Mucosa of descending colon (tissue), 3 donors: Measurements from ENCODE around the gene GPR107. TPM values are rescaled to one million over a fixed set of nuclear protein-coding genes. Genes with fewer than 3 reads are reported as not detected.

Experiments used
- ATAC-seq: fragments of 200-7000 bp; cut with Tn5 transposase; one replicate; pipeline ENCODE4 v1.9.1; 2020; ENCODE audit warnings: mild to moderate bottlenecking, moderate library complexity
- DNase-seq, 3 donors: peaks; one replicate each; pipeline ENCODE4 v3.0.0-alpha.2; 2020
- H3K36me3 ChIP-seq: fragments of 200-600 bp; one replicate; pipeline ENCODE4 v1.8.0; 2021; ENCODE audit warnings: low read depth, mild to moderate bottlenecking
- H3K4me1 ChIP-seq: fragments of 200-600 bp; one replicate; pipeline ENCODE4 v1.8.0; 2021; ENCODE audit warnings: low read depth, mild to moderate bottlenecking
- H3K4me3 ChIP-seq: fragments of 200-600 bp; one replicate; pipeline ENCODE4 v1.8.0; 2021; ENCODE audit warnings: mild to moderate bottlenecking
- H3K9me3 ChIP-seq: fragments of 200-600 bp; one replicate; pipeline ENCODE4 v1.8.0; 2021; ENCODE audit warnings: mild to moderate bottlenecking
- intact Hi-C, 2 donors: fragments of 100-400 bp; cut with DNase I in 1 of 2; cut with micrococcal nuclease in 1 of 2; formaldehyde crosslinking; loops; one replicate each; pipeline versions ENCODE4 v1.11.0 to v1.11.1; 2022; cut with DNase I, micrococcal nuclease
- total RNA-seq, 3 donors: library from RNA; stranded (reverse); fragmentation: NEBNext Ultra II Directional in 2 of 3; extraction: Animal tissue kit (Norgen Biotek cat#: 25700) in 2 of 3; gene quantifications; one replicate each; pipeline versions ENCODE4 v1.2.1 to v1.2.4, GENCODE V29; 2021 to 2023
- TF ChIP-seq, protein P1 (sequence below): fragments of 200-600 bp; IDR thresholded peaks from one replicate; pipeline ENCODE4 v1.8.0; 2022; ENCODE audit warnings: antibody characterized with exemption, mild to moderate bottlenecking
- donor health status: DM: no; HTN: no; CAD: no; lungs with moderate emphysema.
- donor health status: DM: no; HTN: no; CAD: no.
- donor health status: DM: no; HTN: yes; CAD: no.

The GPR107 gene
- total RNA-seq, 3 donors from 2014 or later: 39.7 to 50.1 (median 49.1) TPM

GRCh38 chr9:130147910-130148309, 94.2 kb downstream of the GPR107 start:
- Histone ChIP-seq H3K9me3 (no peaks in the 10 kb centered on the region), H3K36me3 (no peaks in the 10 kb centered on the region), H3K4me3 (no peak overlapping the region), H3K4me1 (no peaks in the 10 kb centered on the region)
- no peak for DNase-seq
- intact Hi-C loops: no loop called here
- ATAC-seq: no peak
- TF ChIP-seq, protein P1, sequence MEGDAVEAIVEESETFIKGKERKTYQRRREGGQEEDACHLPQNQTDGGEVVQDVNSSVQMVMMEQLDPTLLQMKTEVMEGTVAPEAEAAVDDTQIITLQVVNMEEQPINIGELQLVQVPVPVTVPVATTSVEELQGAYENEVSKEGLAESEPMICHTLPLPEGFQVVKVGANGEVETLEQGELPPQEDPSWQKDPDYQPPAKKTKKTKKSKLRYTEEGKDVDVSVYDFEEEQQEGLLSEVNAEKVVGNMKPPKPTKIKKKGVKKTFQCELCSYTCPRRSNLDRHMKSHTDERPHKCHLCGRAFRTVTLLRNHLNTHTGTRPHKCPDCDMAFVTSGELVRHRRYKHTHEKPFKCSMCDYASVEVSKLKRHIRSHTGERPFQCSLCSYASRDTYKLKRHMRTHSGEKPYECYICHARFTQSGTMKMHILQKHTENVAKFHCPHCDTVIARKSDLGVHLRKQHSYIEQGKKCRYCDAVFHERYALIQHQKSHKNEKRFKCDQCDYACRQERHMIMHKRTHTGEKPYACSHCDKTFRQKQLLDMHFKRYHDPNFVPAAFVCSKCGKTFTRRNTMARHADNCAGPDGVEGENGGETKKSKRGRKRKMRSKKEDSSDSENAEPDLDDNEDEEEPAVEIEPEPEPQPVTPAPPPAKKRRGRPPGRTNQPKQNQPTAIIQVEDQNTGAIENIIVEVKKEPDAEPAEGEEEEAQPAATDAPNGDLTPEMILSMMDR: no peak

- intact Hi-C loops: no loop called here
- H3K36me3 ChIP-seq: no peaks in the 10 kb centered on the region
- DNase-seq (no peak), ATAC-seq (no peak)
- H3K4me3 ChIP-seq: no peak overlapping the region
- H3K9me3 ChIP-seq: no peaks in the 10 kb centered on the region
- no peaks in the 10 kb centered on the region for H3K4me1 ChIP-seq
- TF ChIP-seq, protein P1: no peak
Observed at GRCh38 chr9:130149031-130149430, 95.3 kb downstream of the GPR107 start.

GRCh38 chr9:130149654-130150286, 96.1 kb downstream of the GPR107 start:
- Histone ChIP-seq H3K9me3 (no peaks in the 10 kb centered on the region), H3K36me3 (no peaks in the 10 kb centered on the region), H3K4me1 (no peaks in the 10 kb centered on the region), H3K4me3 (no peak overlapping the region)
- intact Hi-C loops: no loop called here
- no peak for DNase-seq
- TF ChIP-seq, protein P1: no peak
- no peak for ATAC-seq

DNA sequence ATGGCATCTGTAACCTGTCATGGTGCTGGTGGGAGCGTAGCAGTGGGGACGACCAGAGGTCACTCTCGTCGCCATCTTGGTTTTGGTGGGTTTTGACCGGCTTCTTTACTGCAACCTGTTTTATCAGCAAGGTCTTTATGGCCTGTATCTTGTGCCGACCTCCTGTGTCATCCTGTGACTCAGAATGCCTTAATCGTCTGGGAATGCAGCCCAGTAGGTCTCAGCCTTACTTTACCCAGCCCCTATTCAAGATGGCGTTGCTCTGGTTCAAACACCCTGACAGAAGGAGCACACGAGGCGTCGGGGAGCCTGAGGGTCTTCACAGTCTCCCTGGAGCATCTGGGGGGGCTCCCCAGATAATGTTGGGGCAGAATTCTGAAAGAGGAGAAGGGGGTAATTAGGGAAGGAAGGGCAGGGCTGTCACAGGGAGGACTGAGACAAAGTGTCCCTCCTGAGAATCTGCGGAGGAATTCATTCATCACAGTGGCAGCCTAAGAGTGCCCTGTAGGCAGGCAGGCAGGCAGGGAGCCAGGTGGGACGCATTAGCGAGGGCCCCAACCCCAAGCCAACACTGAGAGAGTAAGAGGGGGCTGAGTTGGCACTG, 97.2 kb downstream of the GPR107 start:
- DNase-seq (no peak), ATAC-seq (no peak)
- Histone ChIP-seq H3K36me3 (no peaks in the 10 kb centered on the region), H3K9me3 (no peaks in the 10 kb centered on the region), H3K4me1 (no peaks in the 10 kb centered on the region), H3K4me3 (no peak overlapping the region)
- intact Hi-C loops: no loop called here
- TF ChIP-seq, protein P1: no peak

GRCh38 chr9:130154816-130155215, 101.1 kb downstream of the GPR107 start:
- Histone ChIP-seq H3K4me3 (no peak overlapping the region), H3K9me3 (no peaks in the 10 kb centered on the region), H3K4me1 (no peaks in the 10 kb centered on the region), H3K36me3 (no peaks in the 10 kb centered on the region)
- ATAC-seq: no peak
- intact Hi-C loops: no loop called here
- TF ChIP-seq, protein P1: no peak
- DNase-seq: no peak
